Stimulated activated CD4-positive, alpha-beta T cell treated with anti-CD3 and anti-CD28 coated beads, Interleukin-2, amount 100 ng/mL, for 24 hours (primary cell): Measurements from ENCODE around the gene CDX1.

Experiments used
- DNase-seq, 2 donors: peaks; one replicate each; pipeline ENCODE4 v3.0.0-alpha.2; 2020

Gene CDX1

DNA sequence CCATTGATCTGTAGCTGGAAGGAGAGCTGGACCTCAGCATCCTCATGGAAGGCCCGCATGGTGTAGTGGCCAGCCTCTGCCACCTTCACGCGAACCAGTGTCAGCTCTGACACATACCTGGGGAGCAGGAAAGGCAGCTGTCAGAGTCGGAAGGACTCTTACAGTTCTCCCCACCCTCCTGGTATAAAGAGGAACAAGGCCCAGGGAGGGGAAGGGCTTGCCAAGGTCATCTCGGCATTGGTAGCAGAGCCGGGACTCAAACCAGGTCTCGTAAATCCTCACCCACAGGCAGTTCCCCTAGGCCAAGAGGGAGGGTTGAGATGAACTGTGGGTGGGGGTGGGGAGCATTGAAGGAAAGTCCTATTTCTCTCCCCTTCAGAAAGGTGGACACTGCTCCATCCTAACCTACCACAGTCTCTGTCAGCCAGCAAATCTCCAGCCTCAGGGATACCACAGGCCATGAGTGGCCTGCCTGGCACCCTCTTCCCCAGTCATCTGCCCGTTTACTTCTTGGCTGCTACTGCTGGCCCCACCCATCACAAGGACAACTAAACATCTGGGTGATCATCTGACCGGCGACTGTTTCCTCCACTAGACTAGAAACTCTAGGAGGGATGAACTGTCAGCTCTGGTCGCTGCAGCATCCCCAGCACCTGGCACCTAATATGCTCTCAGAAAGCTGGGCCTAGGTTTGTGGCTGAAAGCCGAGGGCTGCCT is 34.4 kb upstream of the CDX1 start:
- no peak for DNase-seq

DNA sequence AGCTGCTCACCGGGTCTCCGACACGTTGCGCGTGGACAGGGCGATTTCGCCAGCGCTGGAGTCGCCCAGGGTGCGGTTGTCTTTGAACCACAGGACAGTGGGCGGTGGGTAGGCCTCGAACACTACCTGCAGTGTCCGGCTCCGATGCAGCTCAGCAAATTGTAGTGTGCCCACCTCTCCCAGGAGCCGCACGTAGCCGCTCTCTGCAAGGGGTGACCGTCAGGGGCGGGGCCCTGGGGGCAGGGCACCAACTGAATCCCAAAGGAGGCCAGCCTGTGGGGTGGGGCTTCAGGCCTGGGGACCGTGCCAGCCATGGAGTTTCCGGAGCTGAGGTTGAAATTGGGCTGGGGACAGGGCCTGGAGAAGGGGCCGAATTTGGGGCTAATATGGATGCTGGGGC is 33.8 kb upstream of the CDX1 start:
- DNase-seq = no peak

GRCh38 chr5:150133581-150134197 is 32.9 kb upstream of the CDX1 start:
- DNase-seq = no peak

GRCh38 chr5:150134198-150134588 is 32.4 kb upstream of the CDX1 start:
- no peak for DNase-seq

- no peak for DNase-seq
Observed at GRCh38 chr5:150135557-150136304, 30.8 kb upstream of the CDX1 start.

DNA sequence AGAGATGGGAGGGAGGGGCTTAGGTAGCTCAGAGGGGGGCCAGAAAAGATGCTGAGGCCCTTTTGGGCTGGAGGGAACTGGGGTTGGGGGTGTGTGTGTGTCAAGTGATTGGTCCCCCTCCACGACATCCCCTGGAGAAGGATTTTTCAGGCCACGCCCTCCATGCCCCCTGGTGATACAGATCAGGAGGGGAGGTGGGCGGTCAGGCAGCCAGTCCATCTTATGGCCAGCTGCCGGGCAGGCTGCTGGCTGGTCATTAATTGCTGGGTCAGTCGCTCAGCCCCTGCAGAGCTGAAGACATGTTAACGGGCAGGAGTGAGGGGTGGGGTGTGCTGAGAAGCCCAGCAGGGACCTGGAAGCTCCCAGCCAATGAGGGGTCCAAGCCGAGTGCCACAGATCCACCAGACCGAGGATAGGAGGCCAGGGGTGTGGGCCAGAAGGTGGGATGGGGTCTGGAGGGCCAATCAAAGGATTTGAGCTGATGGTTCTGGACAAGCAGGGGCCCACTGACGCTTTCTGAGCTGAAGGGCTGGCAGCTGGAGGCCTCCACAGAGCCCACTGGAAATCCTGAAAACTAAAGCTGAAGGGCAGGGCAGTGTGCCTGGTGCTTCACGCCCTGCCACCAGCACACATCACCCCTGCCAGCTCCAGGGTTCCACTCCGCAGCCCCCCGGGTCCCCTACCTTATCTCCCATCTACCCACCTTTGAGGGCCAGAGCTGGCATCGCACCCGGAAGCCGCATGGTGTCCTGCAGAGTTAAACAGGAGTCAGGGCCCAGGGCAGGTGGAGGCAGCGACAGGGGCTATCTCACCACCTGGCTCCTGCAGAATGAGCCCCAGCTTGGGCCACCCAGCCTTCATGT is 30.0 kb upstream of the CDX1 start:
- DNase-seq = no peak

- no peak for DNase-seq
Observed at GRCh38 chr5:150137168-150137957, 29.2 kb upstream of the CDX1 start.

GRCh38 chr5:150137997-150138396 is 28.6 kb upstream of the CDX1 start:
- no peak for DNase-seq

DNA sequence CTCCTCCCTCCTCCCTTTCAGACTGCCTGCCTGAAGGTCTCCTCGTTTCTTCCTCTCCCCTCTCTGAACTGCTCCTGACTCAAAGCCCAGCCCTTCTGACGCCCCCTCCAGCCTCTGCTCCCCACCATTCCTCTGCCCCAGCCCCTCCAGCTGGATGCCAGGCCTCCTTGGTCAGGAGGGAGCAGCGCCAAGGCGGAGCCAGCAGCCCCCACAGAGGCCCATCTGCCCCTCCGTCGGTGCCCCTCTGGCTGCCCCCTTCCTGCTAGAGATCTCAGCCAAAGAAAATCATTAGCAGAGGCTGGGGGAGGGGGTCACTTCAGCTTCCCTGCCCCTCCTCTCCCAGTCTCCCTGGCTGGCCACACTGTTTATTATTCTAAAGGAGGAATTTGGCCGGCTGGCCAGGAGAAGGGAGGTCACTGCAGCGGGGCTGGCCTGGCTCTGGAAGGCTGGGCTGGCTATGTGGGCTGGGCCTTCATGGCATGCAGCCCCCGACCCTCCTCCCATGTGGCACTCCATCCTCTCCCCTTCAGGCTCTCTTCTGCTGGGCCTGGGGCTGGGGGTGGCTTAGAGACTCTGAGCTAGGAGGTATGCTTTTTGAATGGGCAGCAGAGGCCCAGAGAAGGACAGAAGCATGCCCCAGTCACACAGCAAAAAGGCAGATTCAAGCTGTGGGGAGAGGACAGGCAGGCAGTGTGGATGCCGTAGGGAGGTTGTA is 27.9 kb upstream of the CDX1 start:
- no peak for DNase-seq

DNA sequence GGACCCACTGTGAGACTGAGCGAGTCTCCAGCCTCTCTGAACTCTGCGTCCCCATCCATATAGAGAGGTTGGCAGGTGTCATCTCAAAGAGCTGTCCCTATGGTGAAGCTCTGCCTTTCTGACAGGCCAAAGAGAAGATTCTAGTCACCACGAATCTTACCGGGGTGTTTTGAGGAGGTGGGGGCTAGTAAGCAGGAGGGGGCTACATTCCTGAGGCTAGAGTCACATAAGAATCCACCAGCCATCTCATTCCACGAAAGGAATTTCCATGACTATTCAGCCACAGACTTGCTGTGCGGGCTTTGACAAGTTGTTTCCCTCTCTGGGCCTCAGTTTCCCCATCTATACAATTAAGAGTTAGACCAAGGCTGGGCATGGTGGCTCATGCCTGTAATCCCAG is 27.2 kb upstream of the CDX1 start:
- no peak for DNase-seq

- no peak for DNase-seq
Observed at GRCh38 chr5:150140830-150141229, 25.7 kb upstream of the CDX1 start.

DNA sequence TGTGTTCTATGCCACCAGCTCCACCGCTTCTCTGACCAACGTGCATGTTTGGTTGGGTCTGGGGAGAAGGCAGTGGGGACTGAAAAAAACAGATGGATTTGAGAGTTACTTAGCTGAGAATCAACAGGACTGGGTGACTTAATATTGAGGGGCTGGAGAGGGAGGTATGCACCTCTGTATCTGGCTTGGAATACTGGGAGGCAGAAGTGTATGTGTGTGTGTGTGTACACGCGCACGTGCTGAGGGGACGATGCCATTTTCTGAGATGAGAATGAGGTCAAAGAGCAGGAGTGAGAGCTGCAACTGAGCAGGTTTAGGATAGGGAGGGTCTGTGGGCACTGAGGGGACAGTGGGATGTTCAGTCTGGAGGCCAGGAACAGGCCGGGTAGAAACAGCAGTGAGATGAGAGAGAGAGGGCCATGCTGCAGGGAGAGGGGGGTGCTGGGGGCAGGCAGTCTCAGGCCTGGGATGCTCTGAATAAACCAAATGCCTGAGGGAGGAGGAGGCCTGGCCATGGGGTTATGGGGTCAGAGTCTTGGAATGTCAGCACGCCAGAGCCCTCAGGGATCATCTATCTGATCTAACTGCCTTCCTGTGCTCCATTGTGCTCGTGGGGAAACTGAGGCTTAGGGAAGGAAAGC is 24.9 kb upstream of the CDX1 start:
- no peak for DNase-seq

- no peak for DNase-seq
Observed at GRCh38 chr5:150142185-150142958, 24.2 kb upstream of the CDX1 start.

- DNase-seq = no peak
Observed at GRCh38 chr5:150142959-150143349, 23.6 kb upstream of the CDX1 start.

GRCh38 chr5:150143350-150144245 is 23.0 kb upstream of the CDX1 start:
- DNase-seq = no peak

- no peak for DNase-seq
Observed at GRCh38 chr5:150144246-150144801, 22.3 kb upstream of the CDX1 start.

DNA sequence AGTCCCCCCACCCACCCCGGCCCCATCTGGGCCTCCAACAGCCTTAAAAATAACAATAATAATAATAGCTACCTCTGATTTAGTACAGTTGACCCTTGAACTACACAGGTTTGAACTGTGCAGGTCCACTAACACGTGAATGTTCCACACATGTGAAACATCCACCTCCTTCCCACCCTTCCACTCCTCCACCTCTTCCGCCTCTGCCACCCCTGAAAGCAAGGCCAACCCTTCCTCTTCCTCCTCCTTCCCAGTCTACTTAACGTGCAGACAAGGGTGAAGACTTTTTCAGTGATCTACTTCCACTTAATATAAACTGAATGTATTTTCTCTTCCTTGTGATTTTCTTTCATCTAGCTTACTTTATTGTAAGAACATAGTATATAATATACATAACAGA is 21.7 kb upstream of the CDX1 start:
- DNase-seq = no peak

DNA sequence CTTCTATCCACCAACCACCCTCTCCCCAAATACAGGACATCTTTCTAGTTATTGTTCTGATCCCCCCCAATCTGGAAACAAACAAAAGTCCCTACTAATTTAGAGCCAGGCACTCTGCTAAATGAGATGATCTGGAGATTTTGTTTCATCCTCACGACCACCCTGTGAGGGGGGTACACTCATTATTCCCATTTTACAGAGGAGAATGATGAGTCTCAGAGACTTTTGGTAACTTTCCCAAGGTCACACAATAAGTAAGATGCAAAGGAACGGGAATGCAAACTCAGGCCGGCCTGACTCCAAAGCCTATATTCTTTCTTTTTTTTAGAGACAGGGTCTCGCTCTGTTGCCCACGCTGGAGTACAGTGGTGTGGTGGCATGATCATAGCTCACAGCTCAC is 20.3 kb upstream of the CDX1 start:
- DNase-seq = no peak
